ENCODE measurements around the gene PYCR2.

GRCh38 chr1:225946082-225946620, 22.1 kb upstream of the PYCR2 start:
- TF ChIP-seq EP300 (IDR thresholded peaks at IDR 0.05; ENCODE audit: borderline replicate concordance in 1 of 2, control insufficient read depth in 1 of 2, low read depth in 2 of 2, low read length in 2 of 2) (no peak), SIN3A (IDR thresholded peaks at IDR 0.05; ENCODE audit: low read depth, low read length) (no peak), MYC (IDR thresholded peaks at IDR 0.05; ENCODE audit: insufficient read depth, insufficient read length, insufficient replicate concordance, low read length, severe bottlenecking) (no peak), JUND (IDR thresholded peaks at IDR 0.05; ENCODE audit: low read depth, low read length) (no peak)
- TF ChIP-seq, protein P1, sequence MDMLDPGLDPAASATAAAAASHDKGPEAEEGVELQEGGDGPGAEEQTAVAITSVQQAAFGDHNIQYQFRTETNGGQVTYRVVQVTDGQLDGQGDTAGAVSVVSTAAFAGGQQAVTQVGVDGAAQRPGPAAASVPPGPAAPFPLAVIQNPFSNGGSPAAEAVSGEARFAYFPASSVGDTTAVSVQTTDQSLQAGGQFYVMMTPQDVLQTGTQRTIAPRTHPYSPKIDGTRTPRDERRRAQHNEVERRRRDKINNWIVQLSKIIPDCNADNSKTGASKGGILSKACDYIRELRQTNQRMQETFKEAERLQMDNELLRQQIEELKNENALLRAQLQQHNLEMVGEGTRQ (IDR thresholded peaks at IDR 0.05; ENCODE audit: borderline replicate concordance, low read depth, low read length), result no peak
- TF ChIP-seq, protein P2, sequence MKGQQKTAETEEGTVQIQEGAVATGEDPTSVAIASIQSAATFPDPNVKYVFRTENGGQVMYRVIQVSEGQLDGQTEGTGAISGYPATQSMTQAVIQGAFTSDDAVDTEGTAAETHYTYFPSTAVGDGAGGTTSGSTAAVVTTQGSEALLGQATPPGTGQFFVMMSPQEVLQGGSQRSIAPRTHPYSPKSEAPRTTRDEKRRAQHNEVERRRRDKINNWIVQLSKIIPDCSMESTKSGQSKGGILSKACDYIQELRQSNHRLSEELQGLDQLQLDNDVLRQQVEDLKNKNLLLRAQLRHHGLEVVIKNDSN (IDR thresholded peaks at IDR 0.05; ENCODE audit: borderline replicate concordance, extremely low read length, insufficient read depth, low read depth, low read length), result no peak
